ENCODE measurements around the gene UPP2.

UPP2 gene

GRCh38 chr2:158120664-158121641 lies 19.3 kb downstream of the UPP2 start:
- DNase-seq = no peak
- no peaks in the 10 kb centered on the region for H3K36me3 Mint-ChIP-seq
- H3K27ac Mint-ChIP-seq = no peak overlapping the region
- CTCF ChIA-PET = no interaction called here
- no peaks in the 10 kb centered on the region for H3K4me1 Mint-ChIP-seq
- H3K4me3 Mint-ChIP-seq = no peak overlapping the region
- H3K9me3 Mint-ChIP-seq = no peaks in the 10 kb centered on the region
- H3K27me3 Mint-ChIP-seq = peaks cover 20% of the 10 kb centered on the region

- Mint-ChIP-seq H3K27ac (no peak overlapping the region), H3K4me3 (no peak overlapping the region), H3K36me3 (no peaks in the 10 kb centered on the region), H3K4me1 (no peaks in the 10 kb centered on the region), H3K9me3 (no peaks in the 10 kb centered on the region), H3K27me3 (peaks cover 24% of the 10 kb centered on the region)
- CTCF ChIA-PET = no interaction called here
- no peak for DNase-seq
Measured at GRCh38 chr2:158124896-158125295, 23.2 kb downstream of the UPP2 start.

- no peaks in the 10 kb centered on the region for H3K36me3 Mint-ChIP-seq
- no peak overlapping the region for H3K27ac Mint-ChIP-seq
- H3K4me3 Mint-ChIP-seq = no peak overlapping the region
- no peaks in the 10 kb centered on the region for H3K4me1 Mint-ChIP-seq
- peaks cover 20% of the 10 kb centered on the region for H3K27me3 Mint-ChIP-seq
- CTCF ChIA-PET = no interaction called here
- no peak for DNase-seq
- no peaks in the 10 kb centered on the region for H3K9me3 Mint-ChIP-seq
Measured at GRCh38 chr2:158125756-158126498, 24.3 kb downstream of the UPP2 start.

- CTCF ChIA-PET = no interaction called here
- no peaks in the 10 kb centered on the region for H3K36me3 Mint-ChIP-seq
- H3K27ac Mint-ChIP-seq = no peak overlapping the region
- H3K9me3 Mint-ChIP-seq = no peaks in the 10 kb centered on the region
- no peaks in the 10 kb centered on the region for H3K4me1 Mint-ChIP-seq
- peaks cover 20% of the 10 kb centered on the region for H3K27me3 Mint-ChIP-seq
- no peak for DNase-seq
- H3K4me3 Mint-ChIP-seq = no peak overlapping the region
Measured at GRCh38 chr2:158127380-158127804, 25.7 kb downstream of the UPP2 start.

GRCh38 chr2:158128168-158128973 lies 26.7 kb downstream of the UPP2 start:
- peaks cover 14% of the 10 kb centered on the region for H3K27me3 Mint-ChIP-seq
- no peak overlapping the region for H3K27ac Mint-ChIP-seq
- CTCF ChIA-PET = no interaction called here
- H3K36me3 Mint-ChIP-seq = no peaks in the 10 kb centered on the region
- H3K9me3 Mint-ChIP-seq = no peaks in the 10 kb centered on the region
- H3K4me3 Mint-ChIP-seq = no peak overlapping the region
- no peaks in the 10 kb centered on the region for H3K4me1 Mint-ChIP-seq
- DNase-seq = no peak

GRCh38 chr2:158129037-158129436 lies 27.4 kb downstream of the UPP2 start:
- no peaks in the 10 kb centered on the region for H3K9me3 Mint-ChIP-seq
- no peak overlapping the region for H3K27ac Mint-ChIP-seq
- H3K36me3 Mint-ChIP-seq = no peaks in the 10 kb centered on the region
- DNase-seq = no peak
- peaks cover 12% of the 10 kb centered on the region for H3K27me3 Mint-ChIP-seq
- no peak overlapping the region for H3K4me3 Mint-ChIP-seq
- H3K4me1 Mint-ChIP-seq = no peaks in the 10 kb centered on the region
- CTCF ChIA-PET = no interaction called here

- no peak overlapping the region for H3K4me3 Mint-ChIP-seq
- no peaks in the 10 kb centered on the region for H3K4me1 Mint-ChIP-seq
- peaks cover 4% of the 10 kb centered on the region for H3K27me3 Mint-ChIP-seq
- H3K27ac Mint-ChIP-seq = no peak overlapping the region
- H3K36me3 Mint-ChIP-seq = no peaks in the 10 kb centered on the region
- H3K9me3 Mint-ChIP-seq = no peaks in the 10 kb centered on the region
- DNase-seq = no peak
- CTCF ChIA-PET = no interaction called here
Measured at GRCh38 chr2:158130832-158131473, 29.3 kb downstream of the UPP2 start.

- Mint-ChIP-seq H3K4me1 (no peaks in the 10 kb centered on the region), H3K36me3 (no peaks in the 10 kb centered on the region), H3K9me3 (no peaks in the 10 kb centered on the region), H3K27ac (no peak overlapping the region), H3K4me3 (no peak overlapping the region), H3K27me3 (peaks cover under 1% of the 10 kb centered on the region)
- DNase-seq = no peak
- CTCF ChIA-PET = no interaction called here
Measured at GRCh38 chr2:158131483-158131912, 29.8 kb downstream of the UPP2 start.

- no peaks in the 10 kb centered on the region for H3K36me3 Mint-ChIP-seq
- CTCF ChIA-PET = no interaction called here
- H3K27me3 Mint-ChIP-seq = peaks cover 4% of the 10 kb centered on the region
- no peaks in the 10 kb centered on the region for H3K9me3 Mint-ChIP-seq
- H3K4me3 Mint-ChIP-seq = no peak overlapping the region
- DNase-seq = no peak
- H3K27ac Mint-ChIP-seq = no peak overlapping the region
- H3K4me1 Mint-ChIP-seq = no peaks in the 10 kb centered on the region
Measured at GRCh38 chr2:158131919-158132566, 30.4 kb downstream of the UPP2 start.

GRCh38 chr2:158134055-158134454 lies 32.4 kb downstream of the UPP2 start:
- CTCF ChIA-PET = no interaction called here
- no peak for DNase-seq
- Mint-ChIP-seq H3K9me3 (no peaks in the 10 kb centered on the region), H3K4me1 (no peaks in the 10 kb centered on the region), H3K27ac (no peak overlapping the region), H3K36me3 (no peaks in the 10 kb centered on the region), H3K27me3 (peaks cover 8% of the 10 kb centered on the region), H3K4me3 (no peak overlapping the region)

- Mint-ChIP-seq H3K27me3 (peaks cover 8% of the 10 kb centered on the region), H3K4me1 (no peaks in the 10 kb centered on the region), H3K9me3 (no peaks in the 10 kb centered on the region), H3K27ac (no peak overlapping the region), H3K4me3 (no peak overlapping the region), H3K36me3 (no peaks in the 10 kb centered on the region)
- CTCF ChIA-PET = no interaction called here
- DNase-seq = no peak
Measured at GRCh38 chr2:158134655-158135054, 33.0 kb downstream of the UPP2 start.

- no peaks in the 10 kb centered on the region for H3K36me3 Mint-ChIP-seq
- H3K4me3 Mint-ChIP-seq = no peak overlapping the region
- CTCF ChIA-PET = no interaction called here
- peaks cover 8% of the 10 kb centered on the region for H3K27me3 Mint-ChIP-seq
- H3K9me3 Mint-ChIP-seq = no peaks in the 10 kb centered on the region
- no peaks in the 10 kb centered on the region for H3K4me1 Mint-ChIP-seq
- no peak for DNase-seq
- no peak overlapping the region for H3K27ac Mint-ChIP-seq
Measured at GRCh38 chr2:158135096-158135495, 33.4 kb downstream of the UPP2 start.

GRCh38 chr2:158138255-158138654 lies 36.6 kb downstream of the UPP2 start:
- DNase-seq = no peak
- H3K27ac Mint-ChIP-seq = no peak overlapping the region
- H3K4me1 Mint-ChIP-seq = no peaks in the 10 kb centered on the region
- peaks cover 8% of the 10 kb centered on the region for H3K27me3 Mint-ChIP-seq
- H3K9me3 Mint-ChIP-seq = no peaks in the 10 kb centered on the region
- no peak overlapping the region for H3K4me3 Mint-ChIP-seq
- H3K36me3 Mint-ChIP-seq = no peaks in the 10 kb centered on the region
- CTCF ChIA-PET = no interaction called here

All from activated naive CD4-positive, alpha-beta T cell treated with anti-CD3 and anti-CD28 coated beads, Interleukin-2, amount 10 ng/mL, durations not matched to agents 7 days and 5 days (primary cell).